SU-DHL-6 (cell line): ENCODE data around the gene SOD3.

ENCODE experiments used
- EZH2phosphoT487 ChIP-seq: fragments of 200-600 bp; sonication (generic), shearing (Covaris generic); conservative IDR thresholded peaks from 2 replicates; pipeline ENCODE4 v1.6.1; 2018; ENCODE audit warnings: mild to moderate bottlenecking, antibody characterized with exemption, low read length, moderate library complexity, mixed read lengths
- TF ChIP-seq, protein P1 (sequence below): fragments of 200-600 bp; sonication (generic); IDR thresholded peaks from one replicate; pipeline ENCODE4 v1.5.1; 2017; ENCODE audit warnings: antibody characterized with exemption, mild to moderate bottlenecking, low read length, moderate library complexity; ENCODE audit not compliant: insufficient read depth, poor library complexity, severe bottlenecking

GRCh38 chr4:24845132-24845531 is 49.8 kb downstream of the SOD3 start:
- TF ChIP-seq, protein P1, sequence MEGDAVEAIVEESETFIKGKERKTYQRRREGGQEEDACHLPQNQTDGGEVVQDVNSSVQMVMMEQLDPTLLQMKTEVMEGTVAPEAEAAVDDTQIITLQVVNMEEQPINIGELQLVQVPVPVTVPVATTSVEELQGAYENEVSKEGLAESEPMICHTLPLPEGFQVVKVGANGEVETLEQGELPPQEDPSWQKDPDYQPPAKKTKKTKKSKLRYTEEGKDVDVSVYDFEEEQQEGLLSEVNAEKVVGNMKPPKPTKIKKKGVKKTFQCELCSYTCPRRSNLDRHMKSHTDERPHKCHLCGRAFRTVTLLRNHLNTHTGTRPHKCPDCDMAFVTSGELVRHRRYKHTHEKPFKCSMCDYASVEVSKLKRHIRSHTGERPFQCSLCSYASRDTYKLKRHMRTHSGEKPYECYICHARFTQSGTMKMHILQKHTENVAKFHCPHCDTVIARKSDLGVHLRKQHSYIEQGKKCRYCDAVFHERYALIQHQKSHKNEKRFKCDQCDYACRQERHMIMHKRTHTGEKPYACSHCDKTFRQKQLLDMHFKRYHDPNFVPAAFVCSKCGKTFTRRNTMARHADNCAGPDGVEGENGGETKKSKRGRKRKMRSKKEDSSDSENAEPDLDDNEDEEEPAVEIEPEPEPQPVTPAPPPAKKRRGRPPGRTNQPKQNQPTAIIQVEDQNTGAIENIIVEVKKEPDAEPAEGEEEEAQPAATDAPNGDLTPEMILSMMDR, result no peak
- TF ChIP-seq EZH2phosphoT487, result no peak
